NCI-H2227 (cell line): ENCODE results near the gene KAZN.

ENCODE experiments used
- DNase-seq: peaks from one replicate; lab custom pipeline; 2025; ENCODE audit not compliant: unreplicated experiment; lab: John Stamatoyannopoulos, UW

Gene KAZN

GRCh38 chr1:15016526-15016925 is 418.0 kb downstream of the KAZN start:
- no peak for DNase-seq

GRCh38 chr1:15017120-15017519 is 418.6 kb downstream of the KAZN start:
- no peak for DNase-seq

- no peak for DNase-seq
Observed at GRCh38 chr1:15018767-15019166, 420.3 kb downstream of the KAZN start.

- no peak for DNase-seq
Observed at GRCh38 chr1:15020943-15021745, 422.7 kb downstream of the KAZN start.

- no peak for DNase-seq
Observed at GRCh38 chr1:15022048-15022447, 423.6 kb downstream of the KAZN start.

GRCh38 chr1:15023205-15023604 is 424.7 kb downstream of the KAZN start:
- DNase-seq, result no peak

- no peak for DNase-seq
Observed at GRCh38 chr1:15023976-15024375, 425.5 kb downstream of the KAZN start.

- no peak for DNase-seq
Observed at GRCh38 chr1:15026117-15026489, 427.6 kb downstream of the KAZN start.

- DNase-seq, result peak; percentile 54
Observed at GRCh38 chr1:15027515-15027986, 429.1 kb downstream of the KAZN start.

- no peak for DNase-seq
Observed at GRCh38 chr1:15028102-15028501, 429.6 kb downstream of the KAZN start.

- DNase-seq, result no peak
Observed at GRCh38 chr1:15028616-15029015, 430.1 kb downstream of the KAZN start.

GRCh38 chr1:15029036-15029435 is 430.6 kb downstream of the KAZN start:
- no peak for DNase-seq

- DNase-seq, result no peak
Observed at GRCh38 chr1:15029786-15030185, 431.3 kb downstream of the KAZN start.

GRCh38 chr1:15031251-15031933 is 432.9 kb downstream of the KAZN start:
- DNase-seq, result no peak

- DNase-seq, result no peak
Observed at GRCh38 chr1:15033264-15033663, 434.8 kb downstream of the KAZN start.

- DNase-seq, result no peak
Observed at GRCh38 chr1:15034656-15035055, 436.2 kb downstream of the KAZN start.

- DNase-seq, result no peak
Observed at GRCh38 chr1:15035236-15035635, 436.8 kb downstream of the KAZN start.

- no peak for DNase-seq
Observed at GRCh38 chr1:15036101-15036500, 437.6 kb downstream of the KAZN start.

GRCh38 chr1:15038232-15039016 is 439.9 kb downstream of the KAZN start:
- peak; percentile 64 for DNase-seq

- DNase-seq, result no peak
Observed at GRCh38 chr1:15039017-15039648, 440.6 kb downstream of the KAZN start.

GRCh38 chr1:15039901-15040300 is 441.4 kb downstream of the KAZN start:
- no peak for DNase-seq
